DMS79 (cell line): ENCODE measurements around the gene DDIAS.
"Not testable (repeated sequence)": the region's sequence is repeated elsewhere in the genome, so short reads cannot be mapped to it uniquely, and the experiment has no call there.

Experiments used
- DNase-seq: peaks from one replicate; lab custom pipeline; 2025; lab: John Stamatoyannopoulos, UW

The DDIAS gene

DNA sequence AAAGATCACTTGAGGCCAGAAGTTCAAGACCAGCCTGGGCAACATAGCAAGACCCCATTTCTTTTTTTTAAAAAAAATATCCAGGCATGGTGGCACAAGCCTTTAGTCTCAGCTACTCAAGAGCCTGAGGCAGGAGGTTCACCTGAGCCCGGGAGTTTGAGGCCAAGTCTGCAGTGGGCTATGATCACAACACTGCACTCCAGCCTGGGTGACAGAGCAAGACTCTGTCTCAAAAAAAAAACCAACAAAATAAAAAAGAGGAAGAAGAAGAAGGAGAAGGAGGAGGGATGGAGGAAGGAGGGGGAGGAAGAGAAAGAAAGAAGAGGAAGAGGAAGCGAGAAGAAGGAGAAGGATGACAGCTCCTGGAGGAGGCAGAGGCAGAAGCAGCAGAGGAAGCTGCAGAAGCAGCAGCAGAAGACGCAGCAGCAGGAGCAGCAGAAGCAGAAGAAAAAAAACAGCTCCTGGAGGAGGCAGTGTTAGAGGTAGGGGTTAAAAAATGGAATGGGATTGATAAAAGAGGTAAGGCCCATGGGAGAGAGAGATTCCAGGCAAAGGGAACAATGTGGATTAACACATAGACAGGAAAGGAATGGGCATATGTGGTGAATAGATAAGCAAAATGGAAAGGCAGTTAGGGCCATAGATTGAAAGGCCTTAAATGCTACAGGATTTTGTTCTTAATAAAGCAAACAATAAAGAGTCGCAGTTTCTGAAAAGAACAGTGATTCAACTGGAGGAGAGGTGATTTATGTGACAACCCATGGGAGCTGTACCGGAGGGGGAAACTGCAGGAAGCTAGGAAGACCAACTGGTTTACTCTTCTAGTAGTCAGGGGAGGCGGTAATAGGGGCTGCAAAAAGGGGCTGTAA, 12.2 kb upstream of the DDIAS start:
- no peak for DNase-seq

- no peak for DNase-seq
These were observed 11.6 kb upstream of the DDIAS start for GRCh38 chr11:82890002-82890341.

DNA sequence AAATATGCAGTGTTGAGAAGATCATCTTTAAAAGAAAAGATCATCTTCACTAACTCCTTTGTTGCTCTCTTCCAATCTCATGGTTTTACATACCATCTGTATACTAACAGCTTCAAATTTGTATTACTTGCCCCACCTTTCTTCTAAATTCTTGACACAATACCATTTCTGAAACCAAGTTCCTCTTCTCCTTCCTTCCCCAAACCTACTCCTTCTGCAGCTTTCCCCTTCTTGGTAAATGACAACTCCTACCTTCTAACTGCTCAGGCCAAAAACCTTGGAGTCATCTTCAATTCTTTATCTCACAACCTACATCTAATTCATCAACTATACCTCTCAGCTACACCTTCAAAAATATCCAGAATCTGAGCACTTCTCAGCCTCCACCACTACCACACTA, 10.6 kb upstream of the DDIAS start:
- no peak for DNase-seq

DNA sequence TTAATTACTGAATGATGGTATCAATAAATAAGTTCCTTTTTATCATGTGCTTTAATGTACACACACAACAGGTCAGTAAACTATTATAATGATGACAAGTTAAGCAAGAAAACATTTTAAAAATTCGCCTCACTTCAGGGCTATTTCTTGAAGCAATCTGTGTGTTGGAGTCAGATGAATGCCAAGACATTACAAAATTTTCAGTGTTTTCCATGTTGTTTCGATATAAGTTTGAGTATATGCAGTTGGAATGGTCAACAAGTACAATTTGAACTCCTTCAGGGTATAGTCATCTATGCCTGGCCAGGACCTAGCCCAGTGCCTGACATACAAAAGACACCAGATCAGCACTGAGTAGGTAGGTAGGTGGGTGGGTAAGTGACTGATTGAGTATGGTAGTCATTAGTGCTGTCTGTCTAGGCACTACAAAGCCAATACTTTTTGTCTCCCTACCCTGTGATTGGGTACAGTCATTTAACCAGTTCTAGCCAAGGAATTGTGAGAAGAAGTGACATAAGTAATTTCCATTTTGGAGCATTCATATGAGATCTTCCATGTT, 8.8 kb upstream of the DDIAS start:
- DNase-seq = no peak

DNA sequence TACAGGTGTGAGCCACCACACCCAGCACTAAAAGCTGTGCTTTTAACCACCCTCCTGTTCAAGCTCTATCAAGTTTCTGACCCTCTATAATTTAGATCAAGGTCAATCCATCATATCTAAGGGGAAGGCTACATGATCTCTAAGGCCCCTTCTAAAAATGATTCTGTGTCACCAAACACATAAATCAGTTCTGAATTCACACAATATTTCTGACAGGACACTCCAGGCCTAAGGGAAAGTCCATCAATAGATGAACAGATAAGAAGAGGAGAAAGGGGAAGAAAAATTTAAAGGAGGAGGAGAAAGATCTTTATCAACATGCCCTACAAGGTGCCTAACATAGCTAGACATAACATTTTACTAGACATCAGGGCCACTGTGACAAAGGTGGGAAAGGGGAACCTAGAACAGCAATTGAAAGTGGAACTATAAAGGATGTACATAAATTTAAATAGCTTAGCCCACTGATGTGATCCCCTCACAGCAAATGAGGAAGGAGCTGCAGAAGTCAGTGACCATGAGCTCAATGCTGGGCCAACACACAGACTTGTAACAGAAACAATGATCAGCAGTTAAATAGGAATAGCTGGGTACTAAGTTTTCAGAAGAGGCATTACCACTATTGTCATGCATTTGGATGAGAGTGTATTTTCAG, 6.0 kb upstream of the DDIAS start:
- DNase-seq = no peak

- no peak for DNase-seq
These were observed 5.4 kb upstream of the DDIAS start for GRCh38 chr11:82896183-82896582.

DNA sequence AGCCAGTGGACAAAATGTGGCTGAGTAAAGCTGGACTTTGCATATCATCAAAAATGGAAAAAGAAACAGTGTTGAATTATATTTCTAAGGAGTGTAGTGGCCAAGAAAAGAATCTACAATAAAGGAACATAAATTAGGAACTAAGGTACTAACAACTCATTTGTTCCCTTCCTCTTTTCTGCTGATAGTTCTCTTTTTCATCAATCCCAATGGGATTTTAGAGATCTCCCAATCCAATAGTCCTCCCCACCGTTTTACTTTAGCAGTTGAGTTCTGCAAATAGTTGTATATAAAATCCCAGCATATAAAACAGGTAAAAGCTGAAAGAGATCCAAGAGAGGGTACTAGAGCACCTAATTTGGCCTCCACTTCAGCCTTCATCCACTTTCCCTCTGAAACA, 3.3 kb upstream of the DDIAS start:
- DNase-seq = no peak

DNA sequence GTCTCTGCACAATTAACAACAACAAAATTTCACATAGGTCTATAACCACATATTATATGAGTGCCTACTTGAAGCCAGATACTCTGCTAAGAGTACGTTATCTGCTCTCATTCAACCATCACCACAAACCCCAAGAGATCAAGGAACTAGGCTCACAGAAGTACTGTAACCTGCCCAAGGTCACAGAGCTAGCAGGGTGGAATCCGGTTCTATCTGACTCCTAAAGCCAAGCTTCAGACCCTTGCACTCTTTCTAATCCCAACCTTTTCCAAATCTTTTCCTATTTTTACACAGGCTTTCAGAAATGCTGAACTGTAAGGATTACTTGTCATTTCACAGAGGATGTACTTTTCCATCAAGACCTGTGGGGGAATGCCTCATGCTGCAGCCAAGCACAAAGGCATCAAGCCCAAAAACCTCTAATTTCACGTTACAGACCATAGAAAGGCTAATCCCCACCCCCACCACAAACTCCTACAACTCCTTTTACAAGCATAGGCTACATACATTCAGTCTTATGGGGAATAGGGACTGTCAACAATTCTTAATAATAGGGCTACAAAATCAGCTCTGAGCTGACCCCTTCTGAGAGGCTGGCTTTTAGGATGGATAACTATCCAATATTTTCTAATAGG, 2.2 kb upstream of the DDIAS start:
- DNase-seq = peak; percentile 36

- no peak for DNase-seq
These were observed 1.6 kb upstream of the DDIAS start for GRCh38 chr11:82899957-82900276.

- peak; percentile 91 for DNase-seq
These were observed 1.0 kb upstream of the DDIAS start, which contains the start of gene PRCP for GRCh38 chr11:82900277-82901164. Gene PRCP, minus strand, starts transcription at chr11:82900430. Its CDS starts 28 bp downstream, at chr11:82900402.

GRCh38 chr11:82901922-82902485, 468 bp downstream of the DDIAS start:
- DNase-seq = no peak

DNA sequence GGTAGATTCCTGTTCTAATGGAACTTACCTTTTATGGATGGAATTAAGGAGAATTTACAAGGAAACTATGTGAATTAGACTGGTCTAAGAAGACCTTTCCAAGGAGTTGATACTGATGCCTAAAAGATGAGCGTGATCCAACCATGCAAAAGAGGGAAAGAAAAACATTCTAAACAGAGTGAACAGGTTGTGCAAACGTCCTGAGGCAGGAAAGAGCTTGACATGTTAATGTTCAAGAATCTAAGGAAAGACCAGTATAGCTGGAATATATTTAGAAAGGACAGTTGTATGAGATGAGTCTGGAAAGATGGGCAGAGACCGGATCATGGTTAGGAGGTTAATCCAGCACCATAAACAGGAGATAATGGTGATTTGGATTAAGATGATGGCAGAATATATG, 1.3 kb downstream of the DDIAS start:
- DNase-seq = no peak

DNA sequence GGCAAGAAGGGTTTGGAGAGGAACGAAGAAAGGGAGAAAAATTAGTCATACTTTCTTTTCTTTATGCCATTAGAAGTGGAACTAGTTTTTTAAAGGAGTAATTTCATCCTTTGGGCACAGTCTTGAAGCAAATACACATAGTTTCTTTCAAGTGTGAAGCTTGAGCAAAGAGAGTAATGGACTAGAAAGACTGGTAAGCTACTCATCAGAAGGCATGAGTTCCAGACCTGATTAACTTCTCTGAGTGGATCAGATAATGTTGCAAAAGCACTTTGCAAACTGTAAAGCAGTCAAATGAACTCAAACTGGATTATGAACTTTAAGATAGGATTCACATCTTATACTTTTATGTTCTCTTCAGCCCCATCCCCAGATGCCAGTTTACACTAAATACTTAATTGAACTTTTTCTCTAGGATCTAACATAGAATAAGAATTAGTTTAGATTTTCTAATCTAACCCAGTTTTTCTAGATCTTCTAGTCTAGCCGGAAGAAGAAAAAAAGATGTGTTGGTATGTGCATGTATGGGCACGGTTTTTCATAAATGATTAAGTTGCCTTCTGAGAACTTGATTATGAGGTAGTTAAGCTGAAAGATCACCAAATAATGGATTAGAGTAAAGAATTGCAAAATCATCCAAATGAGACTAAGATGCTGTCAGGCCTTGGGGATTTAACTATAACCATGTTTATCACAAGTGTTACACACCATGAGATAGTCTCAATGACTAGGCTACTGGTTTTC, 2.5 kb downstream of the DDIAS start:
- DNase-seq = no peak

- peak; percentile 18 for DNase-seq
These were observed 4.7 kb downstream of the DDIAS start for GRCh38 chr11:82906236-82906635.

DNA sequence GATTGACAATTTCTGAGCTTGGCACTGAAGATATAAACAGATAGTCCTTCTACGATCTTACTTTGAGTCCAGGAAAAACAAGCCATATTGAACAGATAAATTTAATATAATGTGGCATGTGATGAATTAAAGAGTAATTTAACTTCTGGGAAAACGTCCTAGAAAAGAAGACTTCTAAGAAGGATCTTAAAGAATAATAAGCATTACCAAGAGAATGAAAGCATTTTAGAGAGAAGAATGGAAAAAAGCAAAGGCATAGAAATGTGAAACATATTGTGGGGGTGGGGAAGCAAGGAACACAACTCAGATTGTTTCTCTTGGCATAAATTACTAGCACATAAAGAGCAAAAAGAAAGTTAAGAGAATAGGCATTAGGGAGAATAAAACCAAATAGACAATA, 5.4 kb downstream of the DDIAS start:
- no peak for DNase-seq

GRCh38 chr11:82907371-82907770, 5.8 kb downstream of the DDIAS start:
- DNase-seq = no peak

GRCh38 chr11:82908311-82908710, 6.8 kb downstream of the DDIAS start:
- DNase-seq = no peak

DNA sequence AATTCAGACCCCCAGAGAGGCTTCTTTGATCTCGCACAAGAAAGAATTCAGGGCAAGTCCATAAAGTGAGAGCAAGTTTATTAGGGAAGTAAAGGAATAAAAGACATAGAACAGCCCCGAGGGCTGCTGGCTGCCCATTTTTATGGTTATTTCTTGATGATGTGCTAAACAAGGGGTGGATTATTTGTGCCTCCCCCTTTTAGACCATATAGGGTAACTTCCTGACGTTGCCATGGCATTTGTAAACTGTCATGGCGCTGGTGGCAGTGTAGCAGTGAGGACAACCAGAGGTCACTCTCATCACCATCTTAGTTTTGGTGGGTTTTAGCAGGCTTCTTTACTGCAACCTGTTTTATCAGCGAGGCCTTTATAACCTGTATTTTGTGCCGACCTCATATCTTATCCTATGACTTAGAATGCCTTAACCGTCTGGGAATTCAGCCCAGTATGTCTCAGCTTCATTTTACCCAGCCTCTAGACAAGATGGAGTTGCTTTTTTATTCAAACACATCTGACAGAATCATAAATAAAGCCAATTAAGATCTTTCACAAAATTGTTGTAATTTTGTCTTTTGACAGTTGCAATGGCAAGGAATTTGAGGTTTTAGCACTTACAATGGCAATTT, 7.6 kb downstream of the DDIAS start:
- DNase-seq = no peak

DNA sequence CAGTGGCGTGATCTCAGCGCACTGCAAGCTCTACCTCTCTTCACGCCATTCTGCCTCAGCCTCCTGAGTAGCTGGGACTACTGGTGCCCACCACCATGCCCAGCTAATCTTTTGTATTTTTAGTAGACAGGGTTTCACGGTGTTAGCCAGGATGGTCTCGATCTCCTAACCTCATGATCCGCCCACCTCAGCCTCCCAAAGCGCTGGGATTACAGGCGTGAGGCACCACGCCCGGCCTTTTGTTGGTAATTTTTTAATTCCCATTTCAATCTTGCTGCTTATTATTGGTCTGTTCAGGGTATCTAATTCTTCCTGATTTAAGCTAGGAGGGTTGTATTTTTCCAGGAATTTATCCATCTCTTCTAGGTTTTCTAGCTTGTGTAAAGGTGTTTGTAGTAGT, 18.2 kb downstream of the DDIAS start:
- not testable (repeated sequence) for DNase-seq

- not testable (repeated sequence) for DNase-seq
These were observed 18.7 kb downstream of the DDIAS start for GRCh38 chr11:82920227-82920626.
